Smooth muscle cell (in vitro differentiated cells): ENCODE data around the gene PRAC1. TPM values are rescaled to one million over a fixed set of nuclear protein-coding genes. Genes with fewer than 3 reads are reported as not detected.

ENCODE experiments used
- DNase-seq: peaks from one replicate; lab custom pipeline; 2025; ENCODE audit not compliant: unreplicated experiment; lab: John Stamatoyannopoulos, UW
- H2AFZ ChIP-seq: fragments of 200-600 bp; sonication (generic); 2 replicates; pipeline ENCODE4 v1.6.0; 2016; ENCODE audit warnings: antibody characterized with exemption, low read depth, mild to moderate bottlenecking
- H3F3A ChIP-seq: fragments of 200-600 bp; sonication (generic); 2 replicates; pipeline ENCODE4 v1.6.0; 2017; ENCODE audit warnings: antibody characterized with exemption, low read depth
- H3K27ac ChIP-seq: fragments of 200-600 bp; sonication (generic); 2 replicates; pipeline ENCODE4 v1.5.1; 2016; ENCODE audit warnings: low read depth, mild to moderate bottlenecking
- H3K27me3 ChIP-seq: fragments of 200-600 bp; sonication (generic); 2 replicates; pipeline ENCODE4 v1.6.1; 2016; ENCODE audit warnings: low read depth, mild to moderate bottlenecking
- H3K36me3 ChIP-seq: fragments of 200-600 bp; sonication (generic); 2 replicates; pipeline ENCODE4 v1.5.1; 2016; ENCODE audit warnings: low read depth
- H3K4me1 ChIP-seq: fragments of 200-600 bp; sonication (generic); 2 replicates; pipeline ENCODE4 v1.5.1; 2016; ENCODE audit warnings: low read depth
- H3K4me2 ChIP-seq: fragments of 200-600 bp; sonication (generic); 2 replicates; pipeline ENCODE4 v1.6.0; 2016; ENCODE audit warnings: mild to moderate bottlenecking
- H3K4me3 ChIP-seq: fragments of 200-600 bp; sonication (generic); 2 replicates; pipeline ENCODE4 v1.5.1; 2016; ENCODE audit warnings: mild to moderate bottlenecking
- H3K79me2 ChIP-seq: fragments of 200-600 bp; sonication (generic); 2 replicates; pipeline ENCODE4 v1.6.0; 2016; ENCODE audit warnings: low read depth, mild to moderate bottlenecking
- H3K9ac ChIP-seq: fragments of 200-600 bp; sonication (generic); 2 replicates; pipeline ENCODE4 v1.6.0; 2016; ENCODE audit warnings: low read depth
- H3K9me3 ChIP-seq: fragments of 200-600 bp; sonication (generic); replicated peaks from 2 replicates; pipeline ENCODE4 v1.5.1; 2016; ENCODE audit warnings: low read depth
- H4K20me1 ChIP-seq: fragments of 200-600 bp; sonication (generic); 2 replicates; pipeline ENCODE4 v1.6.0; 2016; ENCODE audit warnings: low read depth
- CTCF ChIP-seq: fragments of 200-600 bp; sonication (generic); IDR thresholded peaks from 2 replicates; pipeline ENCODE4 v1.5.1; 2017; ENCODE audit warnings: borderline replicate concordance, mild to moderate bottlenecking, antibody characterized with exemption; ENCODE audit not compliant: insufficient read depth, poor library complexity, severe bottlenecking
- WGBS: methylation state at CpG from one replicate; pipeline ENCODE4 v1.1.7; 2016; ENCODE audit warnings: low lambda C conversion rate; 5-methylcytosine and 5-hydroxymethylcytosine counted together
- polyA plus RNA-seq: library from polyadenylated mRNA; unstranded; fragments of >200 nt; fragmentation: Nextera tagmentation; extraction: Ambion mirVana; gene quantifications from 2 replicates; pipeline ENCODE4 v1.2.1, GENCODE V29; 2016
- total RNA-seq: library from RNA; depleted of rRNA; stranded (reverse); fragments of >200 nt; gene quantifications from 2 replicates; pipeline ENCODE4 v1.2.3, GENCODE V29; 2014

The PRAC1 gene
- total and polyA plus RNA-seq, 2 experiments from 2014 or later: 6.5 TPM; not detected in 1

GRCh38 chr17:48692049-48692448 is 30.3 kb downstream of the PRAC1 start:
- WGBS: 100% methylated on average over 1 of the region's 1 CpG
- Histone ChIP-seq H3K4me2 (no peak overlapping the region), H3K27me3 (no peaks in the 10 kb centered on the region)

GRCh38 chr17:48690655-48691054 is 31.7 kb downstream of the PRAC1 start:
- WGBS: 90% methylated on average over 5 of the region's 5 CpGs

More at GRCh38 chr17:48692049-48692448, 30.3 kb downstream of the PRAC1 start:
- H4K20me1 ChIP-seq: no peaks in the 10 kb centered on the region
- no peak overlapping the region for H2AFZ ChIP-seq
- DNase-seq: no peak
- H3F3A ChIP-seq: no peaks in the 10 kb centered on the region
- no peak overlapping the region for H3K9ac ChIP-seq
- no peak overlapping the region for H3K27ac ChIP-seq
- no peak for TF ChIP-seq CTCF
- H3K36me3 ChIP-seq: peaks cover 3% of the 10 kb centered on the region
- no peaks in the 10 kb centered on the region for H3K79me2 ChIP-seq
- no peaks in the 10 kb centered on the region for H3K9me3 ChIP-seq
- no peak overlapping the region for H3K4me3 ChIP-seq
- H3K4me1 ChIP-seq: no peaks in the 10 kb centered on the region

GRCh38 chr17:48681609-48682008 is 40.7 kb downstream of the PRAC1 start:
- H3K9me3 ChIP-seq: no peaks in the 10 kb centered on the region
- peaks cover 8% of the 10 kb centered on the region for H4K20me1 ChIP-seq
- no peaks in the 10 kb centered on the region for H3F3A ChIP-seq
- no peaks in the 10 kb centered on the region for H3K27me3 ChIP-seq
- DNase-seq: no peak
- TF ChIP-seq CTCF: no peak
- 100% methylated on average over 1 of the region's 1 CpG for WGBS
- no peak overlapping the region for H3K9ac ChIP-seq
- H3K27ac ChIP-seq: no peak overlapping the region
- H3K4me3 ChIP-seq: no peak overlapping the region
- H3K79me2 ChIP-seq: no peaks in the 10 kb centered on the region
- H3K36me3 ChIP-seq: no peaks in the 10 kb centered on the region
- H3K4me1 ChIP-seq: no peaks in the 10 kb centered on the region
- H3K4me2 ChIP-seq: no peak overlapping the region
- no peak overlapping the region for H2AFZ ChIP-seq

More at GRCh38 chr17:48690655-48691054, 31.7 kb downstream of the PRAC1 start:
- H3F3A ChIP-seq: no peaks in the 10 kb centered on the region
- no peaks in the 10 kb centered on the region for H3K9me3 ChIP-seq
- H3K4me1 ChIP-seq: no peaks in the 10 kb centered on the region
- DNase-seq: no peak
- no peaks in the 10 kb centered on the region for H3K79me2 ChIP-seq
- H3K4me2 ChIP-seq: no peak overlapping the region
- H3K4me3 ChIP-seq: no peak overlapping the region
- TF ChIP-seq CTCF: no peak
- H4K20me1 ChIP-seq: no peaks in the 10 kb centered on the region
- H3K36me3 ChIP-seq: peaks cover 3% of the 10 kb centered on the region
- H2AFZ ChIP-seq: no peak overlapping the region
- no peak overlapping the region for H3K9ac ChIP-seq
- H3K27ac ChIP-seq: no peak overlapping the region
- H3K27me3 ChIP-seq: no peaks in the 10 kb centered on the region

GRCh38 chr17:48679385-48680096 is 42.8 kb downstream of the PRAC1 start:
- H3K79me2 ChIP-seq: no peaks in the 10 kb centered on the region
- no peak overlapping the region for H3K27ac ChIP-seq
- 67% methylated on average over 5 of the region's 5 CpGs for WGBS
- H4K20me1 ChIP-seq: peaks cover 11% of the 10 kb centered on the region
- H3K4me2 ChIP-seq: no peak overlapping the region
- no peaks in the 10 kb centered on the region for H3K36me3 ChIP-seq
- no peak overlapping the region for H3K9ac ChIP-seq
- H3F3A ChIP-seq: no peaks in the 10 kb centered on the region
- TF ChIP-seq CTCF: no peak
- H3K27me3 ChIP-seq: no peaks in the 10 kb centered on the region
- no peaks in the 10 kb centered on the region for H3K9me3 ChIP-seq
- no peaks in the 10 kb centered on the region for H3K4me1 ChIP-seq
- no peak for DNase-seq
- H3K4me3 ChIP-seq: no peak overlapping the region
- H2AFZ ChIP-seq: no peak overlapping the region
